ENCODE results near the gene NAT8. TPM values are rescaled to one million over a fixed set of nuclear protein-coding genes. Genes with fewer than 3 reads are reported as not detected.
"Not testable (repeated sequence)": the region's sequence is repeated elsewhere in the genome, so short reads cannot be mapped to it uniquely, and the experiment has no call there.

Gene NAT8
- total and polyA plus RNA-seq, 2 donors (not counting 3 experiments of a cell fraction or from before 2014, with no cell fraction given): 0.19 TPM; not detected in 1

DNA sequence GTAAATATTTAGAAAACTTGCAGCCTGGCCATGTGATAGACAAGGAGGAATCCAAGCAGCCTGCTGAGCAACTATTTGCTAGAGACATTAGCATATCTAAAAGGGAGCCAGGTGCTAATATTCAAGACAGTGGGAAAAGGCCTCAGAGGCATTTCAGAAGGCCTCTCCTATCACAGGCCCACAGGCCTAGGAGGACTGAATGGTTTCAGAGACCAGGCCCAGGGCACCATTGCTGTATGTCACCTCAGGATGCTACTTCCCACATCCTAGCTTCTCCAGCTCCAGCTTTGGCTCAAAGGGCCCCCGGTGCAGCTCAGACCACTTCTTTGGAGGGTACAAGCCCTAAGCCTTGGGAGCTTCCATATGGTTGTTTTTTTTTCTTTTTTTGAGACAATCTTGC, 3.8 kb downstream of the NAT8 start:
- Histone ChIP-seq H3K27me3 (ENCODE audit: control insufficient read depth in 2 of 2, insufficient read depth in 2 of 2, low read length in 2 of 2) (peaks cover 0 to 3% of the 10 kb centered on the region in 2 experiments), H2AFZ (ENCODE audit: low read depth, low read length) (no peak overlapping the region), H3K9ac (replicated peaks; ENCODE audit: extremely low read depth, insufficient read depth, low read length) (no peak overlapping the region), H3K9me3 (replicated peaks; ENCODE audit: control insufficient read depth, insufficient read depth, low read length) (no peaks in the 10 kb centered on the region), H3K4me3 (replicated peaks in 1 of 3; ENCODE audit: insufficient read depth in 1 of 3, low read depth in 1 of 3, low read length in 3 of 3) (no peak overlapping the region), H3K9me1 (replicated peaks; ENCODE audit: control insufficient read depth, extremely low read depth, insufficient read depth, low read length) (no peaks in the 10 kb centered on the region), H3K36me3 (ENCODE audit: control insufficient read depth in 2 of 2, extremely low read depth in 1 of 2, insufficient read depth in 2 of 2, low read length in 2 of 2) (no peaks in the 10 kb centered on the region), H3K79me2 (ENCODE audit: control insufficient read depth, insufficient read depth, low read length) (no peaks in the 10 kb centered on the region), H4K20me1 (replicated peaks; ENCODE audit: control insufficient read depth, extremely low read depth, insufficient read depth, low read length) (no peaks in the 10 kb centered on the region), H3K4me2 (ENCODE audit: insufficient read depth, low read length) (no peak overlapping the region), H3K27ac (ENCODE audit: insufficient read depth, low read depth, low read length) (no peak overlapping the region), H3K4me1 (ENCODE audit: control insufficient read depth, extremely low read depth, insufficient read depth, low read length) (no peaks in the 10 kb centered on the region)
- intact Hi-C loops (cut with micrococcal nuclease) (no loop called here), dilution Hi-C loops (cut with MboI; ENCODE audit: extremely low pct_ligation_motif_present, low sequenced_read_pairs) (no loop called here)
- DNase-seq (ENCODE audit: low read depth, low spot score): no peak
- ChIA-PET CTCF (no interaction called here), POLR2A (no interaction called here)
- no peak for TF ChIP-seq GATA2 (IDR thresholded peaks at IDR 0.05; ENCODE audit: insufficient read depth, insufficient read length, low read depth, low read length)
- TF ChIP-seq, protein P1, sequence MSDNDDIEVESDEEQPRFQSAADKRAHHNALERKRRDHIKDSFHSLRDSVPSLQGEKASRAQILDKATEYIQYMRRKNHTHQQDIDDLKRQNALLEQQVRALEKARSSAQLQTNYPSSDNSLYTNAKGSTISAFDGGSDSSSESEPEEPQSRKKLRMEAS (IDR thresholded peaks at IDR 0.05; ENCODE audit: insufficient read depth, insufficient read length): no peak
- TF ChIP-seq POLR2A (IDR thresholded peaks at IDR 0.05; ENCODE audit: low read depth, low read length): no peak
- TF ChIP-seq FOS (IDR thresholded peaks at IDR 0.05; ENCODE audit: borderline replicate concordance, insufficient read depth, low read length): no peak
- no peak for TF ChIP-seq JUN (IDR thresholded peaks at IDR 0.05; ENCODE audit: borderline replicate concordance, insufficient read depth, insufficient read length, low read depth)
- TF ChIP-seq, protein P2, sequence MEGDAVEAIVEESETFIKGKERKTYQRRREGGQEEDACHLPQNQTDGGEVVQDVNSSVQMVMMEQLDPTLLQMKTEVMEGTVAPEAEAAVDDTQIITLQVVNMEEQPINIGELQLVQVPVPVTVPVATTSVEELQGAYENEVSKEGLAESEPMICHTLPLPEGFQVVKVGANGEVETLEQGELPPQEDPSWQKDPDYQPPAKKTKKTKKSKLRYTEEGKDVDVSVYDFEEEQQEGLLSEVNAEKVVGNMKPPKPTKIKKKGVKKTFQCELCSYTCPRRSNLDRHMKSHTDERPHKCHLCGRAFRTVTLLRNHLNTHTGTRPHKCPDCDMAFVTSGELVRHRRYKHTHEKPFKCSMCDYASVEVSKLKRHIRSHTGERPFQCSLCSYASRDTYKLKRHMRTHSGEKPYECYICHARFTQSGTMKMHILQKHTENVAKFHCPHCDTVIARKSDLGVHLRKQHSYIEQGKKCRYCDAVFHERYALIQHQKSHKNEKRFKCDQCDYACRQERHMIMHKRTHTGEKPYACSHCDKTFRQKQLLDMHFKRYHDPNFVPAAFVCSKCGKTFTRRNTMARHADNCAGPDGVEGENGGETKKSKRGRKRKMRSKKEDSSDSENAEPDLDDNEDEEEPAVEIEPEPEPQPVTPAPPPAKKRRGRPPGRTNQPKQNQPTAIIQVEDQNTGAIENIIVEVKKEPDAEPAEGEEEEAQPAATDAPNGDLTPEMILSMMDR (IDR thresholded peaks at IDR 0.05; ENCODE audit: extremely low read depth in 1 of 2, insufficient read depth in 1 of 2, low read depth in 1 of 2, low read length in 2 of 2): no peak
- no peak for TF ChIP-seq POLR2AphosphoS5 (IDR thresholded peaks at IDR 0.05; ENCODE audit: insufficient read depth, low read depth, low read length)
- TF ChIP-seq MYC (IDR thresholded peaks at IDR 0.05; ENCODE audit: low read depth, low read length): no peak
- TF ChIP-seq EZH2 (IDR thresholded peaks at IDR 0.05; ENCODE audit: borderline replicate concordance, low read depth, low read length, severe bottlenecking): no peak
- no TSS peak for BruUV-seq (replicated peaks)
- no peak for FAIRE-seq

DNA sequence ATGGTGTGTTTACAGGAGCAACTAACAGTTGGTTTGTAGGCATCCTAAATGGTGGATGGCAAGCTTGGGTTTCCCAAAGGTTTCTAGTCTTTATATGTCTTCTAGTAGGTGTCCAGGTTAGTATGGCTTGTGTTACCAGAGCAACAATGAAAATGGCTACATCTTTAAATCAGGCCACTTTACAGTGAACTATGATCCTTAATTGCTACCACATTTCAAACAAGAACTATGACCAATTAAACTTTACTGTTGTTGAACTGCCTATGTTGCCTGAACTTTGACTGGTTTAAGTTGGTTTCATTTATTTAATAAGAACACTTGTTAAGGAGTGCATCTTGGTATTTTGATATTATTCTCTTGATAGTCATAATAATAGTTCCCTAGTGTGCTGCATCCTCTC, 5.2 kb downstream of the NAT8 start:
- H3K4me1 ChIP-seq (ENCODE audit: control insufficient read depth, extremely low read depth, insufficient read depth, low read length); FAIRE-seq: not testable (repeated sequence)

More for the DNA sequence above, 5.2 kb downstream of the NAT8 start:
- H3K79me2 ChIP-seq (ENCODE audit: control insufficient read depth, insufficient read depth, low read length); H3K4me2 ChIP-seq (ENCODE audit: insufficient read depth, low read length); H4K20me1 ChIP-seq (replicated peaks; ENCODE audit: control insufficient read depth, extremely low read depth, insufficient read depth, low read length); H3K27me3 ChIP-seq (ENCODE audit: control insufficient read depth in 2 of 2, insufficient read depth in 2 of 2, low read length in 2 of 2); dilution Hi-C loops (cut with MboI; ENCODE audit: extremely low pct_ligation_motif_present, low sequenced_read_pairs); H2AFZ ChIP-seq (ENCODE audit: low read depth, low read length); H3K9me1 ChIP-seq (replicated peaks; ENCODE audit: control insufficient read depth, extremely low read depth, insufficient read depth, low read length); H3K27ac ChIP-seq (ENCODE audit: insufficient read depth, low read depth, low read length); intact Hi-C loops (cut with micrococcal nuclease); DNase-seq (ENCODE audit: low read depth, low spot score); H3K9me3 ChIP-seq (replicated peaks; ENCODE audit: control insufficient read depth, insufficient read depth, low read length); BruUV-seq (replicated peaks); H3K9ac ChIP-seq (replicated peaks; ENCODE audit: extremely low read depth, insufficient read depth, low read length); H3K4me3 ChIP-seq (replicated peaks in 1 of 3; ENCODE audit: insufficient read depth in 1 of 3, low read depth in 1 of 3, low read length in 3 of 3); H3K36me3 ChIP-seq (ENCODE audit: control insufficient read depth in 2 of 2, extremely low read depth in 1 of 2, insufficient read depth in 2 of 2, low read length in 2 of 2): not testable (repeated sequence)
- POLR2A ChIA-PET: interaction anchor here (0.7 kb wide), 1 partner anchor 490 kb away, joined by 4 read pairs; no protein-coding TSS in a partner anchor
- CTCF ChIA-PET: interaction anchor here (0.6 kb wide), 1 partner anchor 563 kb away, joined by 3 read pairs; no protein-coding TSS in a partner anchor

Data from endothelial cell of umbilical vein (primary cell).